SK-N-SH (cell line): ENCODE measurements around the gene DDX4. TPM values are rescaled to one million over a fixed set of nuclear protein-coding genes. Genes with fewer than 3 reads are reported as not detected.

ENCODE experiments used
- CTCF ChIA-PET: fragments of 300-600, 350-600 bp; formaldehyde crosslinking; extraction: SDS; loops from one replicate; lab custom pipeline; 2021; lab: Yijun Ruan, JAX
- POLR2A ChIA-PET: fragments of 350-600 bp; sonication (Branson Sonifier 250); formaldehyde crosslinking; extraction: SDS; loops from one replicate; lab custom pipeline; 2020; ENCODE audit warnings: antibody characterized with exemption, inconsistent platforms; lab: Yijun Ruan, JAX
- DNase-seq: peaks from one replicate; pipeline ENCODE4 v3.0.0; 2012
- H2AFZ ChIP-seq: fragments of 200-600 bp; sonication (generic); 2 replicates; pipeline ENCODE4 v1.8.1; 2016; ENCODE audit warnings: antibody characterized with exemption, mild to moderate bottlenecking, low read depth
- H3F3A ChIP-seq: fragments of 200-600 bp; sonication (generic); replicated peaks from 2 replicates; pipeline ENCODE3; 2016; ENCODE audit warnings: antibody characterized with exemption, mild to moderate bottlenecking; ENCODE audit not compliant: insufficient read depth
- H3K27ac ChIP-seq, 2 experiments: fragments of 200-500 bp in 1 of 2; fragments of 200-600 bp in 1 of 2; sonication (Bioruptor generic) in 1 of 2; sonication (generic), shearing (Covaris generic) in 1 of 2; 2 replicates each; pipeline versions ENCODE4 v1.5.1 to v1.6.1; 2014 to 2016; ENCODE audit warnings: low read depth in 2 of 2, inconsistent platforms in 1 of 2, low read length in 1 of 2, mild to moderate bottlenecking in 1 of 2, mixed read lengths in 1 of 2
- H3K27me3 ChIP-seq: fragments of 200-600 bp; sonication (generic), shearing (Covaris generic); 2 replicates; pipeline ENCODE4 v1.6.1; 2016; ENCODE audit warnings: mixed run types; ENCODE audit not compliant: insufficient read depth
- H3K36me3 ChIP-seq, 2 experiments: fragments of 200-500 bp in 1 of 2; fragments of 200-600 bp in 1 of 2; sonication (Bioruptor generic) in 1 of 2; sonication (generic) in 1 of 2; replicated peaks in 1 of 2; 2 replicates each; pipeline versions ENCODE3 to v1.5.1; 2014 to 2016; ENCODE audit warnings: low read length in 1 of 2, mild to moderate bottlenecking in 1 of 2; ENCODE audit not compliant: insufficient read depth in 2 of 2, control insufficient read depth in 1 of 2
- H3K4me1 ChIP-seq, 2 experiments: fragments of 200-500 bp in 1 of 2; fragments of 200-600 bp in 1 of 2; sonication (Bioruptor generic) in 1 of 2; sonication (generic), shearing (Covaris generic) in 1 of 2; 2 replicates each; pipeline versions ENCODE4 v1.5.1 to v1.6.1; 2014 to 2016; ENCODE audit warnings: low read depth in 1 of 2, low read length in 1 of 2, mixed run types in 1 of 2; ENCODE audit not compliant: insufficient read depth in 2 of 2, control insufficient read depth in 1 of 2
- H3K4me2 ChIP-seq: fragments of 200-600 bp; sonication (generic), shearing (Covaris generic); 2 replicates; pipeline ENCODE4 v1.6.1; 2017; ENCODE audit warnings: mixed run types
- H3K4me3 ChIP-seq, 2 experiments: fragments of 200-500 bp in 1 of 2; fragments of 200-600 bp in 1 of 2; sonication (Bioruptor generic) in 1 of 2; sonication (generic), shearing (Covaris generic) in 1 of 2; 2 replicates each; pipeline versions ENCODE4 v1.5.1 to v1.8.1; 2014 to 2016; ENCODE audit warnings: low read depth in 2 of 2, inconsistent platforms in 1 of 2, low read length in 1 of 2, mild to moderate bottlenecking in 1 of 2, mixed read lengths in 1 of 2, moderate library complexity in 1 of 2
- H3K79me2 ChIP-seq: fragments of 200-600 bp; sonication (generic); 2 replicates; pipeline ENCODE4 v1.8.1; 2017; ENCODE audit warnings: mild to moderate bottlenecking; ENCODE audit not compliant: insufficient read depth
- H3K9ac ChIP-seq: fragments of 200-600 bp; sonication (generic); 2 replicates; pipeline ENCODE4 v1.6.1; 2017; ENCODE audit warnings: mixed run types
- H3K9me2 ChIP-seq: fragments of 200-600 bp; sonication (generic); 2 replicates; pipeline ENCODE4 v1.6.1; 2017; ENCODE audit warnings: mixed run types
- H3K9me3 ChIP-seq: fragments of 200-600 bp; sonication (generic); 2 replicates; pipeline ENCODE4 v1.6.1; 2017; ENCODE audit warnings: mixed run types, mild to moderate bottlenecking, moderate library complexity
- H4K20me1 ChIP-seq: fragments of 200-600 bp; sonication (generic); 2 replicates; pipeline ENCODE4 v1.6.1; 2017; ENCODE audit warnings: mild to moderate bottlenecking, mixed run types; ENCODE audit not compliant: insufficient read depth
- ELF1 ChIP-seq: IDR thresholded peaks from 2 replicates; pipeline ENCODE4 v1.4.0; 2012
- EZH2phosphoT487 ChIP-seq: fragments of 200-600 bp; sonication (generic); IDR thresholded peaks from 2 replicates; pipeline ENCODE4 v1.6.1; 2017; ENCODE audit warnings: low read depth, mixed run types, mild to moderate bottlenecking, antibody characterized with exemption, moderate library complexity, borderline replicate concordance
- FOSL2 ChIP-seq: IDR thresholded peaks from 2 replicates; pipeline ENCODE4 v1.4.0; 2012; ENCODE audit warnings: low read depth, mild to moderate bottlenecking, moderate library complexity, borderline replicate concordance
- FOXJ3 ChIP-seq: sonication (generic); formaldehyde crosslinking; IDR thresholded peaks from 2 replicates; pipeline ENCODE4 v1.5.1; 2020; ENCODE audit warnings: mild to moderate bottlenecking, missing genetic modification reagents
- MEF2A ChIP-seq: IDR thresholded peaks from 2 replicates; pipeline ENCODE4 v1.4.0; 2012; ENCODE audit warnings: low read depth, borderline replicate concordance
- NRF1 ChIP-seq: IDR thresholded peaks from 2 replicates; pipeline ENCODE4 v1.6.1; 2012; ENCODE audit warnings: low read depth, mild to moderate bottlenecking, low read length
- PBX3 ChIP-seq: IDR thresholded peaks from 2 replicates; pipeline ENCODE4; 2012
- POLR2AphosphoS5 ChIP-seq: IDR thresholded peaks from 2 replicates; pipeline ENCODE4 v1.6.1; 2012; ENCODE audit warnings: low read depth, low read length
- SIN3A ChIP-seq: IDR thresholded peaks from 2 replicates; pipeline ENCODE4 v1.6.1; 2012; ENCODE audit warnings: low read depth, mild to moderate bottlenecking, low read length, moderate library complexity, borderline replicate concordance
- SMC3 ChIP-seq: IDR thresholded peaks from 2 replicates; pipeline ENCODE4 v1.6.1; 2012; ENCODE audit warnings: low read depth, low read length, improper control_type of control experiment
- TCF12 ChIP-seq: IDR thresholded peaks from 2 replicates; pipeline ENCODE4 v1.4.0; 2012
- TEAD4 ChIP-seq: IDR thresholded peaks from 2 replicates; pipeline ENCODE4 v1.4.0; 2012; ENCODE audit warnings: mild to moderate bottlenecking, borderline replicate concordance; ENCODE audit not compliant: insufficient read depth
- USF1 ChIP-seq: IDR thresholded peaks from 2 replicates; pipeline ENCODE4 v1.4.0; 2012; ENCODE audit warnings: low read depth, borderline replicate concordance
- USF2 ChIP-seq: fragments of 150-350 bp; IDR thresholded peaks from 2 replicates; pipeline ENCODE4 v1.6.1; 2017; ENCODE audit warnings: antibody characterized with exemption, low read length, low read depth, borderline replicate concordance
- ZBTB33 ChIP-seq: IDR thresholded peaks from 2 replicates; pipeline ENCODE4 v1.4.0; 2012; ENCODE audit warnings: low read depth, borderline replicate concordance
- WGBS: methylation state at CpG from one replicate; pipeline ENCODE4 v1.1.6; 2017; ENCODE audit warnings: low lambda C conversion rate; 5-methylcytosine and 5-hydroxymethylcytosine counted together
- polyA plus RNA-seq, 3 experiments: library from polyadenylated mRNA; depleted of rRNA; stranded (reverse); fragments of >200 nt; gene quantifications; 2 replicates each; pipeline ENCODE4 v1.2.3, GENCODE V29; 2012
- TF ChIP-seq, protein P1 (sequence below): fragments of 200-600 bp; sonication (generic); IDR thresholded peaks from 2 replicates; pipeline ENCODE4 v1.6.1; 2017; ENCODE audit warnings: antibody characterized with exemption, mild to moderate bottlenecking, moderate library complexity

Gene DDX4
- polyA plus RNA-seq, 1 of the 3 experiments (the other 2 are of a cell fraction): not detected

DNA sequence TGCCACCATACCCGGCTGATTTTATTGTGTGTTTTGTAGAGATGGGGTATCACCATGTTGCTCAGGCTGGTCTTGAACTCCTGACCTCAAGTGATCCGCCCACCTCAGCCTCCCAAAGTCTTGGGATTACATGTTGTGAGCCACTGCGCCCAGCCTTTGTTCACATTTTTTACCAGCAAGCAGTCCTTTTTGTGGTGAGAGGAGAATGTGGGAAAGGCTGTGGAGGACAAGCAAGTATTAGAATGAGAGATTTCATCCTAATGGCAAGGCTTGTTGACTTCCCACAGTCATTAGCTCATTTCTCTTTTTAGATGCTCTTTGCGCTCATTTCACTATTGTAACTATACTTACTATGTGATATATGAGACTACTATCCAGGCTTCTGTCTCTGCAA, 119.4 kb downstream of the DDX4 start:
- no peaks in the 10 kb centered on the region; a peak in 1 of 4 replicates for H3K4me1 ChIP-seq
- H4K20me1 ChIP-seq: no peaks in the 10 kb centered on the region
- H2AFZ ChIP-seq: no peak overlapping the region
- H3F3A ChIP-seq: no peaks in the 10 kb centered on the region
- CTCF ChIA-PET: interaction anchor here (0.6 kb wide), 1 partner anchor 714 kb away, joined by 3 read pairs; no protein-coding TSS in a partner anchor
- H3K4me2 ChIP-seq: no peak overlapping the region
- no peak overlapping the region for H3K9ac ChIP-seq
- POLR2A ChIA-PET: no interaction called here
- 79% methylated on average over 4 of the region's 4 CpGs for WGBS
- no peaks in the 10 kb centered on the region for H3K27me3 ChIP-seq
- H3K36me3 ChIP-seq: no peaks in the 10 kb centered on the region
- H3K9me2 ChIP-seq: no peaks in the 10 kb centered on the region
- no peak for TF ChIP-seq EZH2phosphoT487
- TF ChIP-seq USF1: no peak
- no peak for TF ChIP-seq USF2
- no peak for TF ChIP-seq PBX3
- no peak for TF ChIP-seq MEF2A
- no peak for TF ChIP-seq ELF1
- no peak for TF ChIP-seq NRF1
- TF ChIP-seq FOSL2: no peak
- TF ChIP-seq SMC3: no peak
- no peak for TF ChIP-seq TCF12
- no peaks in the 10 kb centered on the region for H3K79me2 ChIP-seq
- no peak overlapping the region for H3K27ac ChIP-seq
- no peaks in the 10 kb centered on the region for H3K9me3 ChIP-seq
- H3K4me3 ChIP-seq: no peak overlapping the region
- no peak for DNase-seq

DNA sequence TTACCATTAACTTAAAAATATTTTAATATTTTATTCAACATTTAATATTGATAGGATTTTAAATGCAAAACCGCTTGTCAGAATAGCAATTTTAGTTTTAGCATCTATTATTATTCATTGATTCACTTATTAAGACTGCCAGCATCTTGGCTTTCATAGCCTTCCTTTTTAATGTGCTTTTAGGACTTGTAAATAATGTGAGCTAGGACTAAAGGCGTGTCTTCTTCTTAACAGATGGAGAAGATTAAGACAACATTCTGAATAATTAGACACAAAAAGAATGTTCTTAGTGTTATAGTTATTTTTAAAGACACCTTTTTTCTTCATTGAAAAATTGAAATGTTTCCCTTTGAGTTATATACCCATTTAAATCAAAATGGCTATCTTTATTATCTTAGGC, 120.2 kb downstream of the DDX4 start:
- H3K9ac ChIP-seq: no peak overlapping the region
- no peaks in the 10 kb centered on the region for H3K27me3 ChIP-seq
- H3K9me2 ChIP-seq: no peaks in the 10 kb centered on the region
- no peak overlapping the region for H3K4me2 ChIP-seq
- H3K4me1 ChIP-seq: no peaks in the 10 kb centered on the region; a peak in 1 of 4 replicates
- no peaks in the 10 kb centered on the region for H4K20me1 ChIP-seq
- POLR2A ChIA-PET: no interaction called here
- CTCF ChIA-PET: no interaction called here
- DNase-seq: no peak
- TF ChIP-seq SIN3A (no peak), POLR2AphosphoS5 (no peak), NRF1 (no peak), FOXJ3 (CRISPR knock-in tag) (no peak), EZH2phosphoT487 (no peak), ZBTB33 (no peak), FOSL2 (no peak), PBX3 (no peak), TEAD4 (no peak)
- TF ChIP-seq, protein P1, sequence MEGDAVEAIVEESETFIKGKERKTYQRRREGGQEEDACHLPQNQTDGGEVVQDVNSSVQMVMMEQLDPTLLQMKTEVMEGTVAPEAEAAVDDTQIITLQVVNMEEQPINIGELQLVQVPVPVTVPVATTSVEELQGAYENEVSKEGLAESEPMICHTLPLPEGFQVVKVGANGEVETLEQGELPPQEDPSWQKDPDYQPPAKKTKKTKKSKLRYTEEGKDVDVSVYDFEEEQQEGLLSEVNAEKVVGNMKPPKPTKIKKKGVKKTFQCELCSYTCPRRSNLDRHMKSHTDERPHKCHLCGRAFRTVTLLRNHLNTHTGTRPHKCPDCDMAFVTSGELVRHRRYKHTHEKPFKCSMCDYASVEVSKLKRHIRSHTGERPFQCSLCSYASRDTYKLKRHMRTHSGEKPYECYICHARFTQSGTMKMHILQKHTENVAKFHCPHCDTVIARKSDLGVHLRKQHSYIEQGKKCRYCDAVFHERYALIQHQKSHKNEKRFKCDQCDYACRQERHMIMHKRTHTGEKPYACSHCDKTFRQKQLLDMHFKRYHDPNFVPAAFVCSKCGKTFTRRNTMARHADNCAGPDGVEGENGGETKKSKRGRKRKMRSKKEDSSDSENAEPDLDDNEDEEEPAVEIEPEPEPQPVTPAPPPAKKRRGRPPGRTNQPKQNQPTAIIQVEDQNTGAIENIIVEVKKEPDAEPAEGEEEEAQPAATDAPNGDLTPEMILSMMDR: no peak
- TF ChIP-seq, all 33 proteins: peak for 0
- no peaks in the 10 kb centered on the region for H3F3A ChIP-seq
- H3K36me3 ChIP-seq: no peaks in the 10 kb centered on the region
- no peak overlapping the region for H3K4me3 ChIP-seq
- no peaks in the 10 kb centered on the region for H3K79me2 ChIP-seq
- H2AFZ ChIP-seq: no peak overlapping the region
- WGBS: 87% methylated on average over 2 of the region's 2 CpGs
- H3K27ac ChIP-seq: no peak overlapping the region
- no peaks in the 10 kb centered on the region for H3K9me3 ChIP-seq
